ENCODE measurements around the gene RNF13.

The RNF13 gene

DNA sequence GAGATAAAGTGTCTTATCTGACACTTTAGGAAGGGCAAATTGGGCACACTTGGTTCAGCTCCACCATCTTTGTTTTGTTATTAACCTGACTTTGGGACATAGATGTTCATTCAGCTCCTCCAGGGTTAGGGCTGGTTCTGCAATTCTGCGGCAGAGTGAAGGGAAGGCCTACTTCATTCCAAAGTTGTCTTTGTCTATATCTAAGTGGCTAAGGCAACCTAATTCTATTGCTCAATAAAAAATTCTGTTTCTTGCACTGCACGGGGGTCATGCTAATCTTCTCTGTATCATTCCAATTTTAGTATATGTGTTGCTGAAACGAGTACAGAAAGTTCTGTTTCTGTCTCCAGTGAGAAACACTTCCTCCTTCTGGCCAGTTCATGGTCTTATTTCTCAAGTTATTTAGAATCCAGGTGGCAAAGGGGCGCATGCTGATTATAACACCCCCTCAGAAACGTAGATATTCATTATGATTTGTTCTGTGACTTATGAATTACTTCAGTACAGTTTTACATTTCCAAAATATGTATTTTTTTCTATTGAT, 104.2 kb downstream of the RNF13 start:
- no peak overlapping the region for H4K91ac ChIP-seq (ENCODE audit: low read depth, low read length)
- no peak overlapping the region for H3K4me3 ChIP-seq (ENCODE audit: low read depth, low read length)
- H2BK5ac ChIP-seq (ENCODE audit: low read depth, low read length, poor library complexity): no peak overlapping the region
- no CpG with 5 or more reads among the region's 5 CpGs for WGBS (ENCODE audit: extremely low coverage, insufficient coverage, insufficient read length)
- H4K8ac ChIP-seq (ENCODE audit: low read depth, low read length): no peak overlapping the region
- no peaks in the 10 kb centered on the region for H3K27me3 ChIP-seq (ENCODE audit: insufficient read depth, low read length)
- H3K9ac ChIP-seq (ENCODE audit: low read length): no peak overlapping the region
- H3K14ac ChIP-seq (ENCODE audit: low read length): no peak overlapping the region
- H3K79me2 ChIP-seq (ENCODE audit: control insufficient read depth, insufficient read depth, low read length, poor library complexity): no peaks in the 10 kb centered on the region
- H2BK12ac ChIP-seq (ENCODE audit: low read length): no peak overlapping the region
- no peaks in the 10 kb centered on the region for H3K9me3 ChIP-seq (ENCODE audit: insufficient read depth, low read depth, low read length)
- H3K4ac ChIP-seq (ENCODE audit: low read depth, low read length): no peak overlapping the region
- H3K4me2 ChIP-seq (ENCODE audit: low read length): no peak overlapping the region
- no peak overlapping the region for H3K27ac ChIP-seq (ENCODE audit: low read depth, low read length)
- no peaks in the 10 kb centered on the region for H3K4me1 ChIP-seq (ENCODE audit: control insufficient read depth in 1 of 2, insufficient read depth in 2 of 2, low read length in 2 of 2)
- no peaks in the 10 kb centered on the region for H3K79me1 ChIP-seq (ENCODE audit: low read length)
- no peak overlapping the region for H3K18ac ChIP-seq (ENCODE audit: low read length)
- no peak overlapping the region for H2BK120ac ChIP-seq (ENCODE audit: insufficient read depth, low read length, poor library complexity)
- no peak overlapping the region for H2AFZ ChIP-seq (ENCODE audit: insufficient read depth, low read length, poor library complexity)
- H2AK5ac ChIP-seq (ENCODE audit: low read length): no peak overlapping the region
- DNase-seq: no peak
- H4K12ac ChIP-seq (ENCODE audit: low read depth, low read length): no peak overlapping the region
- H3K36me3 ChIP-seq (ENCODE audit: control insufficient read depth in 1 of 2, insufficient read depth in 2 of 2, low read length in 2 of 2): no peaks in the 10 kb centered on the region
- H3K23ac ChIP-seq (ENCODE audit: low read length): no peak overlapping the region

DNA sequence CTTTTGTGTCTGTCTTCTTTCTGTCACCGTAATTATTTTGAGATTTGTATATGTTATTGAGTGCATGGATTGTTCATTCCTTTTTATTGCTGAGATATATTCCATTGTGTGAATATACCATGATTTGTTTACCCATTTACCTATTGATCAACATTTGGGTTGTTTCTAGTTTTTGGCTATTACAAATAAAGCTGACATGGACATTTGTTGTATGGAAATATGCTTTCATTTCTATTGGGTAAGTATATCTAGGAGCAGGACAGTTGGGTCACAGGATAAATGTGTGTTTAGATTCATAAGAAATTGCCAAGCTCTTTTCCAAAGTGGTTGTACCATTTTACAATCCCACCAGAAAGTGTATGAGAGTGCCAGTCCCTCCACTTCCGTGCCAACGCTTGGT, 106.5 kb downstream of the RNF13 start:
- Histone ChIP-seq H3K36me3 (ENCODE audit: control insufficient read depth in 1 of 2, insufficient read depth in 2 of 2, low read length in 2 of 2) (no peaks in the 10 kb centered on the region), H3K4ac (ENCODE audit: low read depth, low read length) (no peak overlapping the region), H4K91ac (ENCODE audit: low read depth, low read length) (no peak overlapping the region), H3K18ac (ENCODE audit: low read length) (no peak overlapping the region), H3K14ac (ENCODE audit: low read length) (no peak overlapping the region), H3K23ac (ENCODE audit: low read length) (no peak overlapping the region), H4K12ac (ENCODE audit: low read depth, low read length) (no peak overlapping the region), H2BK120ac (ENCODE audit: insufficient read depth, low read length, poor library complexity) (no peak overlapping the region), H3K79me1 (ENCODE audit: low read length) (no peaks in the 10 kb centered on the region), H3K4me2 (ENCODE audit: low read length) (no peak overlapping the region), H2BK5ac (ENCODE audit: low read depth, low read length, poor library complexity) (no peak overlapping the region), H4K8ac (ENCODE audit: low read depth, low read length) (no peak overlapping the region), H2BK12ac (ENCODE audit: low read length) (no peak overlapping the region), H3K9me3 (ENCODE audit: insufficient read depth, low read depth, low read length) (no peaks in the 10 kb centered on the region), H3K4me1 (ENCODE audit: control insufficient read depth in 1 of 2, insufficient read depth in 2 of 2, low read length in 2 of 2) (no peaks in the 10 kb centered on the region), H3K27me3 (ENCODE audit: insufficient read depth, low read length) (no peaks in the 10 kb centered on the region), H2AFZ (ENCODE audit: insufficient read depth, low read length, poor library complexity) (no peak overlapping the region), H2AK5ac (ENCODE audit: low read length) (no peak overlapping the region), H3K4me3 (ENCODE audit: low read depth, low read length) (no peak overlapping the region), H3K79me2 (ENCODE audit: control insufficient read depth, insufficient read depth, low read length, poor library complexity) (no peaks in the 10 kb centered on the region), H3K9ac (ENCODE audit: low read length) (no peak overlapping the region), H3K27ac (ENCODE audit: low read depth, low read length) (no peak overlapping the region)
- DNase-seq: no peak
- WGBS (ENCODE audit: extremely low coverage, insufficient coverage, insufficient read length): no CpG with 5 or more reads among the region's 3 CpGs

GRCh38 chr3:149920119-149920518, 107.1 kb downstream of the RNF13 start:
- H4K91ac ChIP-seq (ENCODE audit: low read depth, low read length): no peak overlapping the region
- DNase-seq: no peak
- no peaks in the 10 kb centered on the region for H3K79me2 ChIP-seq (ENCODE audit: control insufficient read depth, insufficient read depth, low read length, poor library complexity)
- H3K79me1 ChIP-seq (ENCODE audit: low read length): no peaks in the 10 kb centered on the region
- no peak overlapping the region for H3K4ac ChIP-seq (ENCODE audit: low read depth, low read length)
- H3K9ac ChIP-seq (ENCODE audit: low read length): no peak overlapping the region
- no peaks in the 10 kb centered on the region for H3K27me3 ChIP-seq (ENCODE audit: insufficient read depth, low read length)
- no peak overlapping the region for H4K8ac ChIP-seq (ENCODE audit: low read depth, low read length)
- no peak overlapping the region for H3K23ac ChIP-seq (ENCODE audit: low read length)
- H2BK120ac ChIP-seq (ENCODE audit: insufficient read depth, low read length, poor library complexity): no peak overlapping the region
- no peak overlapping the region for H3K4me3 ChIP-seq (ENCODE audit: low read depth, low read length)
- H3K4me1 ChIP-seq (ENCODE audit: control insufficient read depth in 1 of 2, insufficient read depth in 2 of 2, low read length in 2 of 2): no peaks in the 10 kb centered on the region
- no peak overlapping the region for H4K12ac ChIP-seq (ENCODE audit: low read depth, low read length)
- no peaks in the 10 kb centered on the region for H3K9me3 ChIP-seq (ENCODE audit: insufficient read depth, low read depth, low read length)
- H2BK5ac ChIP-seq (ENCODE audit: low read depth, low read length, poor library complexity): no peak overlapping the region
- H3K18ac ChIP-seq (ENCODE audit: low read length): no peak overlapping the region
- no CpG with 5 or more reads among the region's 3 CpGs for WGBS (ENCODE audit: extremely low coverage, insufficient coverage, insufficient read length)
- no peak overlapping the region for H2BK12ac ChIP-seq (ENCODE audit: low read length)
- H2AK5ac ChIP-seq (ENCODE audit: low read length): no peak overlapping the region
- no peaks in the 10 kb centered on the region for H3K36me3 ChIP-seq (ENCODE audit: control insufficient read depth in 1 of 2, insufficient read depth in 2 of 2, low read length in 2 of 2)
- H3K4me2 ChIP-seq (ENCODE audit: low read length): no peak overlapping the region
- no peak overlapping the region for H2AFZ ChIP-seq (ENCODE audit: insufficient read depth, low read length, poor library complexity)
- H3K14ac ChIP-seq (ENCODE audit: low read length): no peak overlapping the region
- H3K27ac ChIP-seq (ENCODE audit: low read depth, low read length): no peak overlapping the region

DNA sequence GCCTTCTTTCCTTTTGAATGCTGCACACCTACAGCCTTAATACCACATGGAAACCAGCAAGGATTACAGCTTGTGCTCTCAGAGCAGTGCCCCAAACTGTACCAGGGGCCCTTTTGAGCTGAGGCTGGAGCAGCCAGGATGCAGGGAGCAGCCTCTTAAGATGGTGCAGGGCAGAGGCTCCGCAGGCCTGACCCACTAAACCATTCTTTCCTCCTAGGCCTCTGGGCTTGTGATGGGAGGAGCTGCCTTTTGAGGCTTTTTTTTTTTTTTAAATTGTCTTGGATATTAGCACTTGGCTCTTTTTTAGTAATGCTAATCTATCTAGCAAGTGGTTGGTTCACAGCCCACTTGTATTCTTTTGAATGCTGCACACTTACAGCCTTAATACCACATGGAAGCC, 120.0 kb downstream of the RNF13 start:
- Histone ChIP-seq H3K4me3 (ENCODE audit: low read depth, low read length) (no peak overlapping the region), H3K36me3 (ENCODE audit: control insufficient read depth in 1 of 2, insufficient read depth in 2 of 2, low read length in 2 of 2) (no peaks in the 10 kb centered on the region), H3K4me1 (ENCODE audit: control insufficient read depth in 1 of 2, insufficient read depth in 2 of 2, low read length in 2 of 2) (no peaks in the 10 kb centered on the region), H3K79me1 (ENCODE audit: low read length) (no peaks in the 10 kb centered on the region), H3K18ac (ENCODE audit: low read length) (no peak overlapping the region), H3K27me3 (ENCODE audit: insufficient read depth, low read length) (no peaks in the 10 kb centered on the region), H3K9me3 (ENCODE audit: insufficient read depth, low read depth, low read length) (peaks cover 5% of the 10 kb centered on the region), H3K23ac (ENCODE audit: low read length) (no peak overlapping the region), H3K4me2 (ENCODE audit: low read length) (no peak overlapping the region), H4K91ac (ENCODE audit: low read depth, low read length) (no peak overlapping the region), H3K79me2 (ENCODE audit: control insufficient read depth, insufficient read depth, low read length, poor library complexity) (no peaks in the 10 kb centered on the region), H2AFZ (ENCODE audit: insufficient read depth, low read length, poor library complexity) (no peak overlapping the region), H4K12ac (ENCODE audit: low read depth, low read length) (no peak overlapping the region), H4K8ac (ENCODE audit: low read depth, low read length) (no peak overlapping the region), H3K4ac (ENCODE audit: low read depth, low read length) (no peak overlapping the region), H2AK5ac (ENCODE audit: low read length) (no peak overlapping the region), H3K14ac (ENCODE audit: low read length) (no peak overlapping the region), H3K9ac (ENCODE audit: low read length) (no peak overlapping the region), H2BK120ac (ENCODE audit: insufficient read depth, low read length, poor library complexity) (no peak overlapping the region), H2BK12ac (ENCODE audit: low read length) (no peak overlapping the region), H2BK5ac (ENCODE audit: low read depth, low read length, poor library complexity) (no peak overlapping the region), H3K27ac (ENCODE audit: low read depth, low read length) (no peak overlapping the region)
- WGBS (ENCODE audit: extremely low coverage, insufficient coverage, insufficient read length): no CpG with 5 or more reads among the region's 1 CpG
- DNase-seq: no peak

Measured in trophoblast cell (in vitro differentiated cells and primary cell).